Measurements from ENCODE around the gene MYOF.

Gene MYOF

DNA sequence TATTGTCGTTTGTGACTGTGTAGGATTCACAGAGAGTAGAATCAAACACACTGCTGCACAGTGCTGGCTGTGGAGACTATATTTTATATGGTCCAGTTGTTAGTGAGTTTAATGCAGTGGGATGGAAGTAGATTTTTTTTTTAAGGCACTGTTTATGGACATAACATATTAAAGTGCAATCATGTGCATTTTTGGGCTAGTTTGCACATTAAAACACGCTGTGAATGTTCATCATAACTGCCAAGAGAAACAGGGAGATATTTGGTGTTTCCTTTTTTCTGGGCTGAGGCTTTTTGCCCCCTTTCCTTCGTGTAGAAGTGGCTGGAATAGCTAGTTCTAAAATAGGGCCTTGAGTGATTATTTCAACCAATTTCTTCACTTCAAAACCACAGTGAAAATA is 139.2 kb downstream of the MYOF start:
- TF ChIP-seq, protein P1, sequence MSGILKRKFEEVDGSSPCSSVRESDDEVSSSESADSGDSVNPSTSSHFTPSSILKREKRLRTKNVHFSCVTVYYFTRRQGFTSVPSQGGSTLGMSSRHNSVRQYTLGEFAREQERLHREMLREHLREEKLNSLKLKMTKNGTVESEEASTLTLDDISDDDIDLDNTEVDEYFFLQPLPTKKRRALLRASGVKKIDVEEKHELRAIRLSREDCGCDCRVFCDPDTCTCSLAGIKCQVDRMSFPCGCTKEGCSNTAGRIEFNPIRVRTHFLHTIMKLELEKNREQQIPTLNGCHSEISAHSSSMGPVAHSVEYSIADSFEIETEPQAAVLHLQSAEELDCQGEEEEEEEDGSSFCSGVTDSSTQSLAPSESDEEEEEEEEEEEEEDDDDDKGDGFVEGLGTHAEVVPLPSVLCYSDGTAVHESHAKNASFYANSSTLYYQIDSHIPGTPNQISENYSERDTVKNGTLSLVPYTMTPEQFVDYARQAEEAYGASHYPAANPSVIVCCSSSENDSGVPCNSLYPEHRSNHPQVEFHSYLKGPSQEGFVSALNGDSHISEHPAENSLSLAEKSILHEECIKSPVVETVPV (CRISPR knock-in tag; IDR thresholded peaks at IDR 0.05): no peak
- TF ChIP-seq, protein P2, sequence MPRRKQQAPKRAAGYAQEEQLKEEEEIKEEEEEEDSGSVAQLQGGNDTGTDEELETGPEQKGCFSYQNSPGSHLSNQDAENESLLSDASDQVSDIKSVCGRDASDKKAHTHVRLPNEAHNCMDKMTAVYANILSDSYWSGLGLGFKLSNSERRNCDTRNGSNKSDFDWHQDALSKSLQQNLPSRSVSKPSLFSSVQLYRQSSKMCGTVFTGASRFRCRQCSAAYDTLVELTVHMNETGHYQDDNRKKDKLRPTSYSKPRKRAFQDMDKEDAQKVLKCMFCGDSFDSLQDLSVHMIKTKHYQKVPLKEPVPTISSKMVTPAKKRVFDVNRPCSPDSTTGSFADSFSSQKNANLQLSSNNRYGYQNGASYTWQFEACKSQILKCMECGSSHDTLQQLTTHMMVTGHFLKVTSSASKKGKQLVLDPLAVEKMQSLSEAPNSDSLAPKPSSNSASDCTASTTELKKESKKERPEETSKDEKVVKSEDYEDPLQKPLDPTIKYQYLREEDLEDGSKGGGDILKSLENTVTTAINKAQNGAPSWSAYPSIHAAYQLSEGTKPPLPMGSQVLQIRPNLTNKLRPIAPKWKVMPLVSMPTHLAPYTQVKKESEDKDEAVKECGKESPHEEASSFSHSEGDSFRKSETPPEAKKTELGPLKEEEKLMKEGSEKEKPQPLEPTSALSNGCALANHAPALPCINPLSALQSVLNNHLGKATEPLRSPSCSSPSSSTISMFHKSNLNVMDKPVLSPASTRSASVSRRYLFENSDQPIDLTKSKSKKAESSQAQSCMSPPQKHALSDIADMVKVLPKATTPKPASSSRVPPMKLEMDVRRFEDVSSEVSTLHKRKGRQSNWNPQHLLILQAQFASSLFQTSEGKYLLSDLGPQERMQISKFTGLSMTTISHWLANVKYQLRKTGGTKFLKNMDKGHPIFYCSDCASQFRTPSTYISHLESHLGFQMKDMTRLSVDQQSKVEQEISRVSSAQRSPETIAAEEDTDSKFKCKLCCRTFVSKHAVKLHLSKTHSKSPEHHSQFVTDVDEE (CRISPR knock-in tag; IDR thresholded peaks at IDR 0.05): no peak
- no peak for TF ChIP-seq ISL1 (CRISPR knock-in tag; IDR thresholded peaks at IDR 0.05)
- no peak for TF ChIP-seq ZNF8 (CRISPR knock-in tag; IDR thresholded peaks at IDR 0.05)
- TF ChIP-seq GLIS3 (CRISPR knock-in tag; IDR thresholded peaks at IDR 0.05): no peak
- TF ChIP-seq, protein P3, sequence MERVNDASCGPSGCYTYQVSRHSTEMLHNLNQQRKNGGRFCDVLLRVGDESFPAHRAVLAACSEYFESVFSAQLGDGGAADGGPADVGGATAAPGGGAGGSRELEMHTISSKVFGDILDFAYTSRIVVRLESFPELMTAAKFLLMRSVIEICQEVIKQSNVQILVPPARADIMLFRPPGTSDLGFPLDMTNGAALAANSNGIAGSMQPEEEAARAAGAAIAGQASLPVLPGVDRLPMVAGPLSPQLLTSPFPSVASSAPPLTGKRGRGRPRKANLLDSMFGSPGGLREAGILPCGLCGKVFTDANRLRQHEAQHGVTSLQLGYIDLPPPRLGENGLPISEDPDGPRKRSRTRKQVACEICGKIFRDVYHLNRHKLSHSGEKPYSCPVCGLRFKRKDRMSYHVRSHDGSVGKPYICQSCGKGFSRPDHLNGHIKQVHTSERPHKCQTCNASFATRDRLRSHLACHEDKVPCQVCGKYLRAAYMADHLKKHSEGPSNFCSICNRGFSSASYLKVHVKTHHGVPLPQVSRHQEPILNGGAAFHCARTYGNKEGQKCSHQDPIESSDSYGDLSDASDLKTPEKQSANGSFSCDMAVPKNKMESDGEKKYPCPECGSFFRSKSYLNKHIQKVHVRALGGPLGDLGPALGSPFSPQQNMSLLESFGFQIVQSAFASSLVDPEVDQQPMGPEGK (CRISPR knock-in tag; IDR thresholded peaks at IDR 0.05; ENCODE audit: borderline replicate concordance): no peak
- TF ChIP-seq TCF4 (CRISPR knock-in tag; IDR thresholded peaks at IDR 0.05; ENCODE audit: borderline replicate concordance): no peak
- no peak for TF ChIP-seq ZNF70 (CRISPR knock-in tag; IDR thresholded peaks at IDR 0.05)
- no peak for TF ChIP-seq PPARA (CRISPR knock-in tag; IDR thresholded peaks at IDR 0.05; ENCODE audit: borderline replicate concordance)
- TF ChIP-seq RARB (CRISPR knock-in tag; IDR thresholded peaks at IDR 0.05): no peak
- TF ChIP-seq ZFP3 (CRISPR knock-in tag; IDR thresholded peaks at IDR 0.05): no peak
- TF ChIP-seq OSR1 (CRISPR knock-in tag; IDR thresholded peaks at IDR 0.05): no peak
- no peak for TF ChIP-seq ZC3H10 (CRISPR knock-in tag; IDR thresholded peaks at IDR 0.05)
- no peak for TF ChIP-seq ZNF565 (CRISPR knock-in tag; conservative IDR thresholded peaks at IDR 0.05; ENCODE audit: low read depth)
- no peak for TF ChIP-seq ARNTL (CRISPR knock-in tag; IDR thresholded peaks at IDR 0.05; ENCODE audit: borderline replicate concordance, low read depth)
- TF ChIP-seq CSDC2 (CRISPR knock-in tag; IDR thresholded peaks at IDR 0.05): no peak
- no peak for ATAC-seq

DNA sequence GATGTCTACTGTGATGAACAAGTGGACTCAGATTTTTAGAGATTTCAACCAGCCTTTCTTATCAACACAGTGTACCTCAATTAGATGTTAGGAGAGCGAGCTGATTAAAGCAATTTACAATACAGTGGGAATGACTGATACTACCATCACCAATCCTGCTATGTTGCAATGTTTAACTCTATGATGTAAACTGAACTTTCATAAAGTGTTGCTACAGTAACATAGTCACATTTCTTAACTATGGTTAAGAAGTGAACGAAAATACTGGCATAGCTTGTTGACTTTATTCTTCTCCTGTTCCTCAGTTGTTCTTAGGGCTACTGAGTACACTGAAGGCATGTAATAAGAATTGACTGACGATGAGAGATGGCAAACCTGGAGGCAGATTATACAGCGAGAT is 139.8 kb downstream of the MYOF start:
- TF ChIP-seq ARNTL (CRISPR knock-in tag; IDR thresholded peaks at IDR 0.05; ENCODE audit: borderline replicate concordance, low read depth) (no peak), ISL1 (CRISPR knock-in tag; IDR thresholded peaks at IDR 0.05) (no peak), OSR1 (CRISPR knock-in tag; IDR thresholded peaks at IDR 0.05) (no peak), GLIS3 (CRISPR knock-in tag; IDR thresholded peaks at IDR 0.05) (no peak), ZFP3 (CRISPR knock-in tag; IDR thresholded peaks at IDR 0.05) (no peak), ZNF8 (CRISPR knock-in tag; IDR thresholded peaks at IDR 0.05) (no peak), CSDC2 (CRISPR knock-in tag; IDR thresholded peaks at IDR 0.05) (no peak), ESRRG (CRISPR knock-in tag; IDR thresholded peaks at IDR 0.05) (no peak), ZFP30 (CRISPR knock-in tag; IDR thresholded peaks at IDR 0.05) (no peak), BACH2 (CRISPR knock-in tag; IDR thresholded peaks at IDR 0.05; ENCODE audit: borderline replicate concordance) (no peak), ZNF70 (CRISPR knock-in tag; IDR thresholded peaks at IDR 0.05) (no peak)
- TF ChIP-seq, protein P2 (CRISPR knock-in tag; IDR thresholded peaks at IDR 0.05): no peak
- TF ChIP-seq, protein P3 (CRISPR knock-in tag; IDR thresholded peaks at IDR 0.05; ENCODE audit: borderline replicate concordance): no peak
- TF ChIP-seq, protein P4, sequence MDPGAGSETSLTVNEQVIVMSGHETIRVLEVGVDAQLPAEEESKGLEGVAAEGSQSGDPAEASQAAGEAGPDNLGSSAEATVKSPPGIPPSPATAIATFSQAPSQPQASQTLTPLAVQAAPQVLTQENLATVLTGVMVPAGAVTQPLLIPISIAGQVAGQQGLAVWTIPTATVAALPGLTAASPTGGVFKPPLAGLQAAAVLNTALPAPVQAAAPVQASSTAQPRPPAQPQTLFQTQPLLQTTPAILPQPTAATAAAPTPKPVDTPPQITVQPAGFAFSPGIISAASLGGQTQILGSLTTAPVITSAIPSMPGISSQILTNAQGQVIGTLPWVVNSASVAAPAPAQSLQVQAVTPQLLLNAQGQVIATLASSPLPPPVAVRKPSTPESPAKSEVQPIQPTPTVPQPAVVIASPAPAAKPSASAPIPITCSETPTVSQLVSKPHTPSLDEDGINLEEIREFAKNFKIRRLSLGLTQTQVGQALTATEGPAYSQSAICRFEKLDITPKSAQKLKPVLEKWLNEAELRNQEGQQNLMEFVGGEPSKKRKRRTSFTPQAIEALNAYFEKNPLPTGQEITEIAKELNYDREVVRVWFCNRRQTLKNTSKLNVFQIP (CRISPR knock-in tag; IDR thresholded peaks at IDR 0.05; ENCODE audit: borderline replicate concordance, low read depth): no peak
- no peak for ATAC-seq

Data from SK-N-SH treated with all-trans-retinoic acid at 6 μM for 48 hours (cell line).